ENCODE measurements around the gene RABGAP1L. TPM values are rescaled to one million over a fixed set of nuclear protein-coding genes. Genes with fewer than 3 reads are reported as not detected.

Gene RABGAP1L
- total and polyA plus RNA-seq, 10 of the 15 experiments (the other 5 are each of a cell fraction or from before 2014, with no cell fraction given), result 5.8 to 194 (median 113) TPM

DNA sequence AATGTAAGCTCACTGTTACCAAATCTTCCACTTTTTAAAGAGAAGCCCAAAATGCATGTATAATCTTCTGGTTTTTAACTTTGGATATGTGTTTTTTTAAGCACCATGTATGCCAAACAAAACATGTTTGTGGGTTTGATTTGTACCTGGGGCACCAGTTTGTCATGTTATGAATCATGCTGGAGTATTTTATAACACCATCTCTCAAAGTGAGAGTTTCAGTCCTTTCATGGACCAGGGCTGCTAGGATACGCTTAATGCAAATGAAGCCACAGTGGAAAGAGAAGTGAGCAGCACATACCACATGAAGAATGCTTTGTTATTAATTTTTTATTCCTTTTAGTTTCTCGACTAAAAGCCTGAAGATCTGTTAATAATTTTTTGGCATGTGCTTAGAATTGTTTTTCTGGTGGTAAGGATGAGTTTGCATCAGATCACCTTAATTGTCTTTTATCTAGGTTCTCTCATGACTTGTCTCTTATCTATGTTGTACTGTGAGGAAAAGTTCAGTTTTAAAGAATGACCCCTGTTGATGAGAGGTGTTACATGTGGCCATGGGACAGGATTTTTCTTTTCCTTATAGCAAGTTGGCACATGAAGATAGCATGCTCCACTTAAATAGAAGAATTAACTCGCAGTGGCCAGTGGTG is 2.0 kb upstream of the RABGAP1L start (continued):
- TF ChIP-seq SRF (IDR thresholded peaks at IDR 0.05; ENCODE audit: low read depth in 2 of 2, low read length in 2 of 2), result peak in 1 of 2 experiments; percentile 54; a peak in 1 of 4 replicates
- TF ChIP-seq POLR2A (IDR thresholded peaks at IDR 0.05; ENCODE audit: low read depth, low read length), result no peak
- 0 out of 2 replicates have a peak, but pooled peaks have one; percentile 8 for TF ChIP-seq TCF12 (IDR thresholded peaks at IDR 0.05; ENCODE audit: low read depth, low read length)
- TF ChIP-seq NFYA (IDR thresholded peaks at IDR 0.05; ENCODE audit: borderline replicate concordance, low read depth, low read length), result no peak
- TF ChIP-seq MYB (IDR thresholded peaks at IDR 0.05; ENCODE audit: borderline replicate concordance, low read depth, low read length), result no peak
- peak; percentile 75; the same call in 1 of the 2 replicates for TF ChIP-seq STAT3 (IDR thresholded peaks at IDR 0.05; ENCODE audit: low read depth, low read length)
- peak in 1 of 2 experiments; percentile 48; a peak in 2 of 4 replicates for TF ChIP-seq ETV6 (conservative IDR thresholded peaks at IDR 0.05 in 1 of 2, IDR thresholded peaks at IDR 0.05 in 1 of 2; ENCODE audit: borderline replicate concordance in 1 of 2, low read depth in 1 of 2)
- peak; percentile 92 for TF ChIP-seq NR2F1 (conservative IDR thresholded peaks at IDR 0.05)
- TF ChIP-seq USF1 (IDR thresholded peaks at IDR 0.05; ENCODE audit: borderline replicate concordance, extremely low read length, insufficient read depth, low read depth, low read length), result no peak
- TF ChIP-seq FOS (IDR thresholded peaks at IDR 0.05; ENCODE audit: borderline replicate concordance, extremely low read depth, insufficient read length), result no peak
- TF ChIP-seq FOXM1 (IDR thresholded peaks at IDR 0.05; ENCODE audit: low read depth, low read length), result peak; percentile 97
- no peak for TF ChIP-seq ZNF24 (IDR thresholded peaks at IDR 0.05)
- TF ChIP-seq, protein P1, sequence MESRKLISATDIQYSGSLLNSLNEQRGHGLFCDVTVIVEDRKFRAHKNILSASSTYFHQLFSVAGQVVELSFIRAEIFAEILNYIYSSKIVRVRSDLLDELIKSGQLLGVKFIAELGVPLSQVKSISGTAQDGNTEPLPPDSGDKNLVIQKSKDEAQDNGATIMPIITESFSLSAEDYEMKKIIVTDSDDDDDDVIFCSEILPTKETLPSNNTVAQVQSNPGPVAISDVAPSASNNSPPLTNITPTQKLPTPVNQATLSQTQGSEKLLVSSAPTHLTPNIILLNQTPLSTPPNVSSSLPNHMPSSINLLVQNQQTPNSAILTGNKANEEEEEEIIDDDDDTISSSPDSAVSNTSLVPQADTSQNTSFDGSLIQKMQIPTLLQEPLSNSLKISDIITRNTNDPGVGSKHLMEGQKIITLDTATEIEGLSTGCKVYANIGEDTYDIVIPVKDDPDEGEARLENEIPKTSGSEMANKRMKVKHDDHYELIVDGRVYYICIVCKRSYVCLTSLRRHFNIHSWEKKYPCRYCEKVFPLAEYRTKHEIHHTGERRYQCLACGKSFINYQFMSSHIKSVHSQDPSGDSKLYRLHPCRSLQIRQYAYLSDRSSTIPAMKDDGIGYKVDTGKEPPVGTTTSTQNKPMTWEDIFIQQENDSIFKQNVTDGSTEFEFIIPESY (IDR thresholded peaks at IDR 0.05), result no peak
- peak; percentile 92 for TF ChIP-seq CREM (IDR thresholded peaks at IDR 0.05; ENCODE audit: low read depth)
- TF ChIP-seq POU2F2 (IDR thresholded peaks at IDR 0.05; ENCODE audit: borderline replicate concordance, low read depth, low read length), result peak; percentile 97
- no peak for TF ChIP-seq SMAD5 (IDR thresholded peaks at IDR 0.05; ENCODE audit: low read depth)
- no peak for TF ChIP-seq ESRRA (IDR thresholded peaks at IDR 0.05; ENCODE audit: low read length)
- TF ChIP-seq RELA (IDR thresholded peaks at IDR 0.05; ENCODE audit: borderline replicate concordance, partially characterized antibody), result no peak
- peak; percentile 96 for TF ChIP-seq DPF2 (IDR thresholded peaks at IDR 0.05)
- peak; percentile 25; the same call in 1 of the 2 replicates for TF ChIP-seq CHD2 (IDR thresholded peaks at IDR 0.05; ENCODE audit: borderline replicate concordance, low read depth, low read length)
- TF ChIP-seq, protein P2, sequence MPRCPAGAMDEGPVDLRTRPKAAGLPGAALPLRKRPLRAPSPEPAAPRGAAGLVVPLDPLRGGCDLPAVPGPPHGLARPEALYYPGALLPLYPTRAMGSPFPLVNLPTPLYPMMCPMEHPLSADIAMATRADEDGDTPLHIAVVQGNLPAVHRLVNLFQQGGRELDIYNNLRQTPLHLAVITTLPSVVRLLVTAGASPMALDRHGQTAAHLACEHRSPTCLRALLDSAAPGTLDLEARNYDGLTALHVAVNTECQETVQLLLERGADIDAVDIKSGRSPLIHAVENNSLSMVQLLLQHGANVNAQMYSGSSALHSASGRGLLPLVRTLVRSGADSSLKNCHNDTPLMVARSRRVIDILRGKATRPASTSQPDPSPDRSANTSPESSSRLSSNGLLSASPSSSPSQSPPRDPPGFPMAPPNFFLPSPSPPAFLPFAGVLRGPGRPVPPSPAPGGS (IDR thresholded peaks at IDR 0.05; ENCODE audit: borderline replicate concordance, insufficient read depth, low read depth, low read length, poor library complexity, severe bottlenecking), result peak; percentile 94
- peak; percentile 77 for TF ChIP-seq BMI1 (IDR thresholded peaks at IDR 0.05; ENCODE audit: borderline replicate concordance)
- TF ChIP-seq MEF2A (IDR thresholded peaks at IDR 0.05; ENCODE audit: insufficient read depth, low read depth, low read length), result peak; percentile 92
- TF ChIP-seq EP300 (IDR thresholded peaks at IDR 0.05; ENCODE audit: borderline replicate concordance in 1 of 2, control insufficient read depth in 1 of 2, low read depth in 2 of 2, low read length in 2 of 2), result peak; percentile 81 to 95
- TF ChIP-seq PML (IDR thresholded peaks at IDR 0.05; ENCODE audit: low read length), result peak; percentile 88
- TF ChIP-seq ZZZ3 (IDR thresholded peaks at IDR 0.05; ENCODE audit: control insufficient read depth, insufficient read length, low read depth), result no peak

Measured in GM12878 (cell line).